ENCODE results near the gene AOPEP.

Gene AOPEP

GRCh38 chr9:94904806-94905205 lies 178.3 kb downstream of the AOPEP start:
- no peak for DNase-seq

GRCh38 chr9:94905606-94906005 lies 179.1 kb downstream of the AOPEP start:
- no peak for DNase-seq

DNA sequence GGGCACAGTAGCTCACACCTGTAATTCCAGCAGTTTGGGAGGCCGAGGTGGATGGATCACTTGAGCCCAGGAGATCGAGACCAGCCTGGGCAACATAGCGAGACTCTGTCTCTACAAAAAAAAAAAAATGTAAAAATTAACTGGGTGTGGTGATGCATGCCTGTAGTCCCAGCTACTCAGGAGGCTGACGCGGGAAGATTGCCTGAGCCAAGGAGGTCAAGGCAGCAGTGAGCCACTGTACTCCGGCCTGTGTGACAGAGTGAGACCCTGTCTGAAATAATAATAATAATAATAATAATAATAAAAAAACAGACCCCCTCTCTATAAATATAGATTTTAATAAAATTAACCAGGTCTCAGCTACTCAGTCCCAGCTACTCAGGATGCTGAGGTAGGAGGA lies 179.7 kb downstream of the AOPEP start:
- DNase-seq: no peak

- no peak for DNase-seq
Observed at GRCh38 chr9:94906713-94907112, 180.2 kb downstream of the AOPEP start.

DNA sequence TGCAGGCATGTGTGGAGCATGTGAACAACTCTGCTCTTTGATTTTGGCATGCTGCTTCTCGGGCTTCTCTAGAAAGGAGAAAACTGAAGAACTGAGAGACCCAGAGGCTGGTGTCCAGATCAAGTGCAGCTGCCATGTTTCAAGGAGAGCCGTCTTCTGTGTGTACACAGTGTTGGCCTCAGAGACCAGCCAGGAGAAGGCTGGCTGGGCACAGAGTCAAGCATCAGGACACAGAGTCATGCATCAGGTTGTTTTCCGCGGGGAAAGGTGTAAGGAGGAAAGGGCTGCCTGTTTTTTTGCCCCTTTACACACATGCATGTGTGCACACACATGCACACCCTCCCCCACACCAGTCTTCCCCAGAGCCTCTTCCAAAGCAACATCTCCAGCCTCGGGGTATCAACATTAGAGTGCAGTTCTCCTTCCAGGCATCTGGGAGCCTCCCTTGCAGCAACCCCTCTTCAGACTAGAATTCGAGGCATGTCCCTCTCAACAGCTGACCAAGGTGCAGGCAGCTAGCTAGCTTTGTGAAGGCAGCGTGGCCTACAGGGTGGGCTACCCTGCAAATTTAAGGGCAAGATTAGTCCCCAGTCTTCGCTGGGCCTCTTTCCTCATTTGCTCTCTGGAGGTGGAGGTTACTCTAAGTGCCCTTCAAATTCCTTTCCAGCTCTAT lies 180.9 kb downstream of the AOPEP start:
- DNase-seq: no peak

DNA sequence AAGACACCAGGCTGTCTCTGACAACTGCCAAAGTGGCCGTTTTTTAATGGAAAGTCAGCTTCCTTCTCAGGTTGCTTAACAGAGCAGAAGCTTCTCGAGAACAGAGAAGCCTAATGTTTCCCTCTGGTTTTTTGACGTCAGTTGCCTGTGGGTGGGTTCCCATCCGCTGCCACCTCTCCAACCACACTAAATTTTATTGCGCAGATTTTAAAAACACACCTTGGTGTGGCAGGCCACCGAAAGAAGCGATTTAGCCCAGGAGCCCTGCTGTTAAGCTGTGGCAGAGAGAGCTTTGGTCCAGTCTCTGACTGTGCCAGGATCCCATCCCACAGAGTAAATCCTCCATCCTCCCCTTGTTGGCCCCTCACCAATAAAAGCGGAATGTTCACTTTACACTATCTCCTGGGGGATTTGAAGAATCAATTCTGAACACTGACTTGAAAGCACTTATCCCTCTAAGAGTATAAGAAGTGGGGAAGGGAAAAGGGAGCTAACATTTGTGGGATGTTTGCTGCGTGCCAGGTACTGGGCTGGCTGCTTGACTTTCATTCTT lies 181.6 kb downstream of the AOPEP start:
- DNase-seq: no peak

DNA sequence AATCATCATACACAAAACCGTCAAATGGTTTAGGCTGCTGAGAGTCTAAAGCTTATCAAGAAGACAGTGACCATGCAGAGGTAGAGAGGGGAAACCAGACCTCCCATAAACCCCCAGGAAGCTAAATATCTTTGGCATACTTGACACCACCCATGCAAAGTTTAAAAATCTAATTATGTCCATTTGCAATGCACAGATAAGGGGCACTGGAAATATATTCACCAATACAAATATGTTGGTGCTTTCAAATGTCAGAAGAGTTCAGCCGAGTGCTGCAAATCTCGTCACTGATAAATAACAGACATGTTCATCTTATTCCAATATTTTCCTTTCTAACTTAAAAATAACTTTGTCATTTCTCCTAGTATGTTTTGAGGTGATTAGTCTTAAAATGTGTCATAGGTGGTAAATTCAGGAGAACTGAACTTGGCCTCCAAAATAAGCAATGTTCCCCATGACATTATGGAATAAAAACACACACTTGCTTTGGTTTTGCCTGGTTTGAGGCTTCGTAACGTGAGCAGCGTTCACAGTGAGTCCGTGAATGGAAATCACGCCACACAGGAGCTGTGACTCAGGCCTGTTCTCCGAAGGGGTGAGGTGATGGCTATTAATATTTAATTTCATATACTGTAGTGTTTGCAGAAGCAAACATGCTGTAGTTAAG lies 182.2 kb downstream of the AOPEP start:
- no peak for DNase-seq

GRCh38 chr9:94909250-94909894 lies 182.9 kb downstream of the AOPEP start:
- DNase-seq: no peak

- DNase-seq: no peak
Observed at GRCh38 chr9:94909965-94910730, 183.6 kb downstream of the AOPEP start.

DNA sequence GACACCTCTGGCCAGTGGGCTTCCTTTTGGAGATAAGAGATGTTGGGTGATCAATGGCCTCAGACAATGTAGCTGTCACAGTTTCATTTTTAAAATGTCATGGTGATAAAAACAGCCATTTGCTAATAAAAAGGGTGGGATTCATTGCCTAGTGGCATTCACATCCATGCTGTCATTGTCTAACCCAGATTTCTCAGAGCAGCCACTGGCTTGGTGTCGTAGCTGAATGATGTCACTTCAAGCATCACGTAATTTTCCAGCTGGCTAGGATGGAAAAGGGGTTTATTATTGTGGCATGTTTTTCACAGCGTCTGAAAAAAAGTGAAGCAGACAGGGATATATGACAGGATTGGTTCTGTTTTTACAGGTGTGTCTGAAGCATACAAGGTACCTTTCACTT lies 184.7 kb downstream of the AOPEP start:
- no peak for DNase-seq

GRCh38 chr9:94911986-94912635 lies 185.6 kb downstream of the AOPEP start:
- no peak for DNase-seq

- DNase-seq: no peak
Observed at GRCh38 chr9:94912700-94913249, 186.3 kb downstream of the AOPEP start.

DNA sequence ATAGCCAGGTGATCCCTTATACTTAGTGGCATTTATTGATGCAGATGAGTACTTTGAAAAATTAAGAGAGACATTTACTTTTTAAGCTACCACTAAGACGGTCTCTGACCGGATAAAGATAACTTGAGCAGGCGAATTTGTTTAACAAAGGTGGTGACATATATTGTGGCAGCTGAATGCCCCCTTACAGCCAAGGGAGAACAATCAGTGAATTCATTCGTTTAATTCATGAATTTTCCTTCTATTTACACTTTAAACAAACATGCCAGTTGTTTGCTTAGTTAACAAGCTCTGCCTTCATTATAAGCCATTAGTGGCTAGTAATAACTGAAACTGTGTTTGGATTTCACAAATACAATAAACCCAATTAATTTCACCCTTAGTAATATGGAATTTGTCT lies 187.1 kb downstream of the AOPEP start:
- no peak for DNase-seq

DNA sequence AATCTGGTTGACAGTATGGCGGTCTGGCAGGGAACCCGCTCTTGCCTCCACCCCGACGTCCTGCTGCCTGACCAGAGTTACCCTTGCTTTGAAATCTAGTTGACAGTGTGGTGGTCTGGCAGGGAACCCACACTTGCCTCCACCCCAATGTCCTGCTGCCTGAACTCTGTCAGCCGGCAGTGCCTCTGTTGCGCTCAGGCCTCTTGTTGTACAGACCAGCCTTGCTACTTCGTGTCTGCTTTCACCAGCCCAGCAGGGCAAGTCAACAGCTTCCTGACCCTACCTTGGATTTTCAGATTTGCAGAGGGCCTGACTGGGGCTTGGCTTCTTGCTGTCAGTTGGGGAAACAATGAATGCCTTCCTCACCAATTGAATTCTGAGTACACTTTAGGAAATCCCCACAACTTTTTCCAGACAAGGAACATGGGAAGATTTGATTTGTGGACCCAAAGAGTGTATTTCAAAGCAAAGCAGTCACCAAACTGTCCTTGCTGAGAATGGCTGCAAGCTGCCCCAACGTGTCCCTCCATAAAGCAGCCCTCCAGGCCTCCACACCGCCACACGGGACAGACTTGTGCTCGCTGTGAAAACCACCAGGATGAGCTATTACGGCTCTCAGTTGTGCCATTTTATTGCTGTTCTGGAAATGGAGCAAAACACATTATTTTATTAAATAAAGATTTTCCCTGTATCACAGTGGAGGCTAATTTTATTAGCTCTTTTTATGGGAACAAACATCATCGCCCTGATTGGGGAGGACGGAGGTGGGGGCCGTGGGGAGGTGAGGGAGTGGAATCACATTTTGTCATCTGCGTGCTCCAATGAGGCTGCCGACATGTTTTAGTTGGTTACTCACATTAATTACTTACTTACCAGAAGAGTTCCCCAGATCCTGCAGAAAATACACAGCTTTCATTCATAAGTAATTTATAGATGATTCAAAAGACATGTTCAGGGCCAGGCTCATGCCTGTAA lies 189.3 kb downstream of the AOPEP start:
- DNase-seq: no peak

DNA sequence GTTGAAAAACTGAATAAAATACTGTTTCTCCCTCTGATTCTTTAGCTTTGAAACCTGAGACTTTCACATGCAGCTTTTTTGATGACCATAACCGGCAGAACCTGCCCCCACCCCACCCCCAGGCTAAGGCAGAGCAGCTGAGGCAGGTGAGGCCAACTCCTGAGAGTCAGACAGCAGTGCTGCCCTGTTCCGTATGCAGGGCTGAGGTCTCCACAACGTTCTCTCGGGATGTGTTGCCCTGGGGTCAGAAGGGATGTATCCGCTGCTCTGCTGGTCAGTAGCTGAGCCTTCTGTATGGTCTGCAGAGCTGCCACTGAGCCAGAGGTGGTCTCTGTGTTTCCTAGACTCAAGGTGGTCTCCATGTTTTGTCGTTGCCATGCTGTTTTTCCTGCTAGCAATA lies 190.5 kb downstream of the AOPEP start:
- no peak for DNase-seq

- DNase-seq: no peak
Observed at GRCh38 chr9:94918038-94918753, 191.7 kb downstream of the AOPEP start.

GRCh38 chr9:94919376-94920098 lies 193.0 kb downstream of the AOPEP start:
- DNase-seq: no peak

GRCh38 chr9:94920420-94921091 lies 194.1 kb downstream of the AOPEP start:
- no peak for DNase-seq

DNA sequence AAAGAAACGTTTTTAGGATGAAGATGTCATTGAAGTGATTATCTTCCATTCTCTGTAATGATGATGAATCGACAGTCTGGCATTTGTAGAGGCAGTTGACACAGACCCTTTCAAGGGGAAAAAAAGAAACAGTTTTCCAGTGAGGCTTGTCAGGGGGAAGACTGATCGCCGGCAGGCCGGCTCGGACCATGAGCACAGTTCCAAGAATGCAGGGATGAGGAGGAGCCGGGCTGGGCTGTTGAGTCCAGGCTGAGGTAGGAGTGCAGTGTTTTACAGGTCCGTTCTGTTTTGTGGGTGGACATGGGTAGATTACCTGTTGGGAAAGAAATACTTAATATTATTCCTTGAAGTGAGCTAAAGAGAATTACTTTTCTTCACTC lies 194.6 kb downstream of the AOPEP start:
- DNase-seq: no peak
